ENCODE data around the gene ASPSCR1.

The ASPSCR1 gene

DNA sequence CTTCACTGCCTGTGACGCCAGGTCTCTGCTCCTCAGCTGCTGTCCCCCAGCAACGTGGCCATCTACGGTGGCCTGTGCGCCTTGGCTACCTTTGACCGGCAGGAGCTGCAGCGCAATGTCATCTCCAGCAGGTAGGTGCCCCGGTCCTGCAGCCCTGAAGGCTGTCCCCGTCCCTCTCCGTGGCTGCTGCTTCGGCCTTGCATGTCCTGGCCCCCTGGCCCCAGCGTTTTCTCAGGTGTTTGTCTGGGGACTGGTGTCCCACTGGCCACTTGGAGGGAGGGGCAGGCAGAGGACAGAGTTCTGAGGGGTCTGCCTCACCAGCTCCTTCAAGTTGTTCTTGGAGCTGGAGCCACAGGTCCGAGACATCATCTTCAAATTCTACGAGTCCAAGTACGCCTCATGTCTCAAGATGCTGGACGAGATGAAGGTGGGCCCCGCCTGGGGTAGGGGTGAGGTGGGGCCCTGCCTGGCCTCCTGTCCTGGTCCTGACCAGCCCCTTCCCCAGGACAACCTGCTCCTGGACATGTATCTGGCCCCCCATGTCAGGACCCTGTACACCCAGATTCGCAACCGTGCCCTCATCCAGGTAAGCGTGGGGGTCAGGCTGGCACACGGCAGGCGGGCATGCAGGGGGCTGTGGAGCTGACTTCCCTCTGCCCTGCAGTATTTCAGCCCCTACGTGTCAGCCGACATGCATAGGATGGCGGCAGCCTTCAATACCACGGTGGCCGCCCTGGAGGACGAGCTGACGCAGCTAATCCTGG lies 78.7 kb downstream of the ASPSCR1 start:
- DNase-seq (ENCODE audit: low read depth): no peak

DNA sequence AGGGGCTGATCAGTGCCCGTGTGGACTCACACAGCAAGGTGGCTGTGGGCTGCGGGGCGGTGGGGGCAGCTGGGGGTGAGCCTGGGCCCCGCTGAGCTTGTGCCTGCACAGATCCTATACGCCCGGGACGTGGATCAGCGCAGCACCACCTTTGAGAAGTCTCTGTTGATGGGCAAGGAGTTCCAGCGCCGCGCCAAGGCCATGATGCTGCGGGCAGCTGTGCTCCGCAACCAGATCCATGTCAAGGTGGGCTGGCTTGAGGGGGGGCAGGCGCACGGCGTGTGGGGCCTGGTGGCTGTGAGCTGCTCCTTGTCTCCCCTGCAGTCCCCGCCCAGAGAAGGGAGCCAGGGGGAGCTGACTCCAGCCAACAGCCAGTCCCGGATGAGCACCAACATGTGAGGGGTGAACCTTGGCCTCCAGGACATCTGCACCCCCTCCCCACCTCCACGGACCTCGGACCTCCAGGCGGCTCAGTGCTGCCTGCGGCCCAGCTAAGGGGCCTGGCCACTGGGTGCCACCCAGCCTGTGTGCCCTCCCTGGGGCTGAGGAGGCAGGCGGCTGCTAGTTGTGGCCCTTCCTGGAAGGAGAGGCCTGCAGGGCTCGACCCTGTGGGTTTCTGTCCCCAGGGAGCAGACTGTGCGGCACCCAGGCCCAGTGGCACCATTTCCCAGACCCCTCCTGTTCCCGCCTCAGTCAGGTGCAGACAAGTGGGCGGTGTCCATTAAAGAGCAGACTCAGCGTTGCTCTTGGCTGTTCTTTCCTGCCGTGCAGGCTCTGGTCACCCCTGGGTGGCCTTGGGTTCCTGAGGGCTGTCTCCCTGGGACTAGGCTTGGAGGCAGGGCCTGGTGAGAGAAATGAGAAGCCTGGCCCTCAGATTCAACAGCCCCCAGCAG lies 79.5 kb downstream of the ASPSCR1 start:
- no peak for DNase-seq (ENCODE audit: low read depth)

DNA sequence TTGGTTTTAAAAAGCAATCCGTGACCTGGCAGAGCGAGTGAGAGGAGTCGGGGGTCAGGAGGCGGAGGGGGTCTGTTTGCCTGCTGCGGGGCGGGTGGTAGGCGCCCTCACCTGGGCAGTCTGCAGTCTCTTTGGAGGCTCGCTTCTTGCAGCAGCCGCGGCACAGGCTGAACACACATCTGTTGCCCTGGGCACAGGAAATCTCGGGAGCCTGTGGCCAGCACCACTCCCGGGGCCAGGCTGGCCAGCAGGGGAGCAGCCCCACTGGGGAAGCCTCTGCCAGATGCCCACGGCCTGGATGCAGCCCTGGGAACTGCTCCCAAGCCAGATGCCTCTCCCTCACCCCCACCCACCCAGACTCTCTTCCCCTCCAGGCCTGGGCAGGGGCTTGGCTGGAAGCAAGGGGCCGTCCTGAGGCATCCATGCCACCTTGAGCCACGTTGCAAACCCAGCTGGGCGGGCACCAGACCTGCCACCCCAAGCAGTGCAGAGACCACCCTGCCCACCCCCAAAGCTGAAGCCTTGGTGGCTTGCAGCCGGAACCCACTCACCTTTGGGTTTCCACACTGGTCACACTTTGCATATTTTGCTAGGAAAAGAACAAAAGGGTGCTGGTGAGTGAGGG lies 80.9 kb downstream of the ASPSCR1 start:
- no peak for DNase-seq (ENCODE audit: low read depth)

DNA sequence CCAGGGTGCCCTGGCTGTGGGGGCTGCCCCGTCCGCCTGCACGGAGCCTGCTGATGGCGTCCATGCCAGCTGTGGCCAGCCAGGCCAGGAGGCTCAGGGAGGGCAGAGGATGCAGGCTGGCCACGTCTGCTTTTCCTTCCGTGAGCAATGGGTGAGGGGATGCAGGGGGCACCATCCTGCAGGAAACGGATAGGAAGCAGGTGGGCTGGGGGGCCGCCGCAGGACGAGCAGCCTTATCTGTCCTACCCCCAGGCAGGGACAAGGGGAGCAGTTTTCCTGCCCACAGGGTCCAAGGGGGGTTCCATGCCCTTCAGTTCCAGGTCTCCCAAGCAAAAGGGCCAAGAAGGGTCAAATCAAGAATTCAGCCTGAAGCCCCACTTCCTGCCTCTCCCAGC lies 81.4 kb downstream of the ASPSCR1 start:
- DNase-seq (ENCODE audit: low read depth): no peak

DNA sequence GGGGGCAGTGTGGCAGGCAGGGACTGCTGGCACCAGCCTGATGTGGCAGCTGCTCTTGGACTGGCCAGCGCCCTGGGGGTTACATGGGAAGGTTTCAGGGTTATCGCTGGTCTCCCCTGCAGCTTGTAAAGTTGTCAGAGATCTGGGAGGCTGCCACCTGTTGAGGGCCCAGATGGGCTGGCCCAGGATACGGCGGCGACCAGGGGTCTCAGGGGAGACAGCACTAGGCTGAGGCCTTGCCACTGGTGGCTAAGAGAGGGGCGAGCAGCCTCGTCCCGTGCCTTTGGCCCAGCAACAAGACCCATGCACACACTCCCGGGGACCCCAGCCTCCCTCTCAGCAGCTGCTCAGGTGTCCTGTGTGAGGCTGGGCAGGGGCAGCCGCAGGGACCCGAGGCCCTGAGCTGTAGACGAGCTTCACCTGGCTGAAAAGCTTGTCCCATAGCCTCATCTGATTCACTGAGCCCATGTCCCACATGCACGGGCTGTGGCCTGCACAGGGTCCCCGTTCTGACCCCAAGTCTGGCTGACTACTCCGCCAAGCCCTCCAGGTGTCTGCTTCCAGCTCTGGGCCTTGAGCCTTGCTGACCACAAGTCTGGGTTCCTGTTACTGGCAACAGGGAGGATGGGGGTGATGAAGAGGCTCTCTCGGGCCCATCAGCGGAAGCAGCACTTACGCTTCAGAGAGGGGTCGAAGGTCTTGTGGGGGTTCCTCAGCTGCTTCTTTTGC lies 82.0 kb downstream of the ASPSCR1 start:
- no peak for DNase-seq (ENCODE audit: low read depth)

DNA sequence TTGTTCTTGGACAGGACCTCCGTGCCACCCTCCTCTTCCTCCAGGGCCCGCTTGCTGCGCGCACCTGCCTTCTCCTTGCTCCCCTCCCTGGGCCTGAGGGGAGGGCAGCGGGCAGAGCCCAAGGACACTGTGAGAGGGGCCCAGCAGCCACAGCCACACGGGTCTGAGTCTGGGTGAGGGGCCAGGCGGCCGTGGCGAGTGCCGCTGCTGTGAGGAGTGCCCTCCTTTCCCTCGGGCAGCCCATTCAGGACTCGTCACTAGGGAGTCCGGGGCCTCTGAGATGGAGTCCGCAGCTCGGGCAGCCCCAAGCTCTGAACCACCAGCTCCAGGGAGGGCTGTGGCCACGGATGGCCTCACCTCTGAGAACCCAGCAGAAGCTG lies 82.6 kb downstream of the ASPSCR1 start:
- no peak for DNase-seq (ENCODE audit: low read depth)

DNA sequence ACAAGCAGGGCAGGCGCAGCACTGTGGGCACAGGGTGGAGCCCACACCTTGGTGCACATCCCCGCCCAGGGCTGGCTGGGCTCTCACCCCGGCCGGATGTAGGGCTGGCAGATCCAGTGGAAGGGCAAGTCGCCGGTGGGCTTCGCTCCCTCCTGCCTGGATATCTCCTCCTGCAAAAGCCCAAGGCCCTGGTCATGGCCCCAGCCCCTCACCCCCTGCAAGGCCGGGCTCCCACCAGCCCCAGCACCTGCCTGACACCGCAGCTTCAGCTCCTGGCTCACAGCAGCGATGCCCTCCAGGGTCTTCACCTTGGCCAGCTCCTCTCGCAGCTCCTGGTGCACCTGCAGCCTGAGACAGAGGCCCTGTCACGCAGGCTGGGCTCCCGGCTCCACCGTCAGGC lies 83.2 kb downstream of the ASPSCR1 start:
- DNase-seq (ENCODE audit: low read depth): no peak

DNA sequence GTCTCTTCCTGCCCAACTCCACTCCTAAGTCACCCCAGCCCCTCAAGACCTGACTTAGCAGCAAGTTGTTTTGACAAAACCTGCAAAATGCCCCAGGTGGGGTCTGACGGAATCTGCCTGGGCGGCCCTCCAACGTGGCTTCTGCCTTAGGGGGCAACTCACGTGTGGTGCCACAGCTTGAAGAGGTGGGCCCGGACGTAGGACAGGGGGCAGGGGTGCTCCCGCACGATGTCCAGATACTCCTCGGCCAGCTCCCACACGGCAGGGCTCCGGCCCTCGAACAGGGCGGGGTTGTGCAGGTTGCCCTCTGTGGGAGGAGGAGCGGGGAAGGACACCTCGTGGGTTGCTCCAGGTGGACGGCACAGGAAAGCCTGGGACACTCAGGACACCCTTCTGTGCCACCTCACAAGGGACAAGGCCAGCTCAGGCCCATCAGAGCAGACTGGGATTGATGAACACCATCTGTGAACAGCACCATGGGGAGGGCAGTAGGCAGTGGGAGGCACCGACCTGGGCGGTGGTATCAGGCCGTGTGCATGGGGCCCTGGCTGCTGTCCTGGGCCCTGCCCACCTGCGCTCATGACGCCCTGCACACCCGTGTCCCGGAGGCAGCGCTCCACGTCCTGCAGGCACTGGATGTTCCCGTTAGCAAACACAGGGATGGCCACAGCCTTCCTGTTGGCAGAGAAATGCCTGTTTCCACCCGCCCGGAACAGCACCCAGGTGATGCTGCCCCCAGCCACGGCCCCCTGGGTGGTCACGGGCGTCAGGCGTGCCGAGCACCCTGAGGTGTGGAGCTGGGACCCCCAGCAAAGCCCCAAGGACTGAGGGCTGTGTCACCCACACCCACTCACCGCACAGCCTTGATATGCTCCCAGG lies 83.9 kb downstream of the ASPSCR1 start:
- DNase-seq (ENCODE audit: low read depth): no peak

DNA sequence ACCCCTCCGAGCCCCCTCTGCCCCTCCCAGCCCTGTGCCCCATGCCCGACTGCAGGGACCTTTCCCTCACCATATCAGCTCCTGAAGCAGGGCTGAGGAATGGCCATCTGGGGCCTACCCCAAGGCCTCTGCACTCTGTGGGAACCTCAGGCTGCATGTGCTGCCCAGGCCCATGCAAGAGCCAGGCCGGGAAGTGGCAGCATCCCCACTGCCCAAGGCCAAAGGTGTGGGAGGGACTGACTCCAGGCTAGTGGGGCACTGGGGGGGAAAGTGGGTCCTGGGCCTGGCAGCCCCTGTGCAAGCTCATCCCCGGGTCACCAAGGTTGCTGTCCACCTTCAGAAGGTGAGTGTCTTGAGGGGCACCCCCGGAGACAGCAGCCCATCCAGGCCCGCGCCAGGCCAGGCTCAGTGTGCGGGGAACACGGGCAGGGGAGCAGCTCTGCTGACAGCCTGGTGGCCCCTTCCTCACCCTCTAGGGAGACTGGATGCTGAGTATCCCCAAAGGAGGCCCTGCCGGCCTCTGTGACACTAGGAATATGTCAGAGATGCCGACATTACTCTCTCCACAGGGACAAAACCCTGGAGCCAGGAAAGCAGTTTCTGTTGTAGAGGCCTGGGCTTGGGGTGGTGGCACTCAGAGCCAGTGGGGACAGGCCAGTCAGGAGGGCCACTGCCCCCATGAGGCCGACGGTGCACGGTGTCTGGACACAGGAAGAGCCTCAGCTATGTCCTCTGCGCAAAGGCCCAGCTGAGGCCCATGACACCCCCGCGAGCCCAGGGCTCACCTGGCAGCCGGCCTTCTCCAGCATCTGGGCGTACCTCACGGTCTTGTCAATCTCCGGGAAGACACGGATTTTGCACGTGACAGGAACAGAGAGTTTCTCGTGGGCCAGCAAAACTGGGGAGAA lies 84.9 kb downstream of the ASPSCR1 start:
- DNase-seq (ENCODE audit: low read depth): no peak

DNA sequence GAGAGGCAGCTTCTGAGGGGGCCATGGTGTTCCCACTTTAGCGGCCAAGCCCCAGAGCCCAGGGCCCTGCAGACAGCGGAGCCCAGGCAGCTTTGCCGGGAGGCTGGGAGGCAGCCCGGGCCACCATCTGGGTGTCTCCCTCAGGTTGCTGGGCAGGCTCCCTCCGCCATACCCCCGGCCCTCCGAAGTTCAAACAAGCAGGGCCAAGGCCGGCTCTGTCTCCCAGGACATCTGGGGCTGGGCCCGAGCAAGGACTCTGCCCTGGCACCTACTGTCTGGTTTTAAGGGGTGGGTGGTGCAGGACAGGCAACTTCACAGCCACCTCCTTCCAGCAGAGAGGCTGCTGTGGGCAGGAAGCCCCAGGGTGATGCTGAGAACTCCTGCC lies 85.5 kb downstream of the ASPSCR1 start:
- no peak for DNase-seq (ENCODE audit: low read depth)

DNA sequence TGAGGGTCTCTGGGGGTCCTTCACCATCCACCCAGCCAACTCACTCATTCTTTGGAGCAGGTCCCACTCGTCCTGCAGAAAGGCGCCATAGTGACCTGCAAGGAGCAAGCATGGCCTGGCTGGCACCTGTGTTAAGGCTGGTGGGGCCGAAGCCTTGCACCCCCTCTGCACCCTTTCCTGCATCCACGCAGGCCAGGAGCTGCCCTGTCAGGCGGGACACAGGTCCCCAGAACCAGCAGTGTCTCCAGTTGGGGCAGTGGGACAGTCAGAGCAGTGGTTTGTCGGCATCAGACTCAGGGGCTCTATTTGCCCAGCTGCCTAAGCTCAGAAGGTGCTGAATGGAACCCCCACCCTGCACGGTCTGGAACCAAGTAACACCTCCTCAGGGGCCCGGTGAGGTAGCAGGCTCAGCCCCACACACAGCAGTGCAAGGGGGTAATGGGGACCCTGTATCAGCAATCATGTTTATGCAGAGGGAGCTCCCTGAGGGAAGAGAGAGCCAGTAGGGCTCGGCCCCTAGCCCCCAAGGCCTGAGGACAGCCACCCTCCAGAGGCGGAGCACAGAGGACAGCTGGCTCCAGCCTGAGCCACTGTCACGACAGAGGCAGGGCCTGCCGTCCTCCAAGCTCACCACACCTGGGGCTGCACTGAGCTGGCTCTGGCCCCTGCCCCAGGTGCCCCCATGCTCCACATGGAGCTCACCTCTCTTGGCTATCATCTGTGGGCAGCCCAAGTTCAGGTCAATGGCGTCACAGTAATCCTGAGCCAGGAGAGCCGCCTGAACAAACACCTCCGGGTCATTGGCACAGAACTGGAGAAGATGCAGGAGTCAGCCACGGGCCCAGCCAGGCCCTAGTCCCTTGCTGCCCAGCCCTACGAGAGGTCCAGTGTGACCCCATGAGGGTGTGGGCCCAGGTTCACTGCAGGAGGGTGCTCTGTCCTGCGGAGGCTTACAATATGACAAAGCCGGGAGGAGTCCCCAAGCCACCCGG lies 86.3 kb downstream of the ASPSCR1 start:
- DNase-seq (ENCODE audit: low read depth): no peak

DNA sequence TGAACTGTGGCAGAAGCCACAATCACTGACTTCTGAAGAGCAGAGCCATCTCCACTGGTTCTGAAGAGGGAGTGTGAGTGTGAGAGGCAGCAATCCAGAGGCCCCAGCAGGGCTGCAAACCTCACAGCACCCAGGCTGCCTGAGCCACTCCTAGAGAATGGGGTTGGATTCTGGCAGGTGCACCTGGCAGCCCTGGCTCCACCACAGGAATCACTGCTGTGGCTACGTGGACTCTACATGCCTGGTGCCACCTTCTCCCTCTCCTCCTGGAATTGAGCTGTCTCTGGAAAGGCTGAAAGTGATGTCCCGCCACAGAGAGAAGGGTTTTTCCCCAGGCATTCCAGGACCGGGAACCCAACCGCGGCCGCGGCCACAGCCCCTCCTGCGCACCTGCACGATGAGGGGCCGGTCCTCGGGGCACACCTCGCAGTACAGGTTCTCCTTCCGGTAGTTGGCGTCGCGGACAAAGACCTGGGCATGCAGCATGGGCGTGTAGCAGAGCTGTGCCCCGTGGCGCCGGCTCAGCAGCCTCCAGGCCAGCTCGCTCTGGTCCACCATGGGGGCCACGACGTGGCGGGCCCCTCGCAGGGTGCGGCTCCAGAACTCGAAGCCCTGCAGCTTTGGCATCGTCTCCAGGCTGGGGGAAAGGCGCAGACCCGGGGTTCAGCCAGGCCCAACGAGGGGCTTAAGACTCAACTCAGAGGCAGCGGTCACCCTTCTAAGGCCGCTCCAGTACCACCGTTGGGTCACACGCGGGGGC lies 87.2 kb downstream of the ASPSCR1 start:
- DNase-seq (ENCODE audit: low read depth): no peak

DNA sequence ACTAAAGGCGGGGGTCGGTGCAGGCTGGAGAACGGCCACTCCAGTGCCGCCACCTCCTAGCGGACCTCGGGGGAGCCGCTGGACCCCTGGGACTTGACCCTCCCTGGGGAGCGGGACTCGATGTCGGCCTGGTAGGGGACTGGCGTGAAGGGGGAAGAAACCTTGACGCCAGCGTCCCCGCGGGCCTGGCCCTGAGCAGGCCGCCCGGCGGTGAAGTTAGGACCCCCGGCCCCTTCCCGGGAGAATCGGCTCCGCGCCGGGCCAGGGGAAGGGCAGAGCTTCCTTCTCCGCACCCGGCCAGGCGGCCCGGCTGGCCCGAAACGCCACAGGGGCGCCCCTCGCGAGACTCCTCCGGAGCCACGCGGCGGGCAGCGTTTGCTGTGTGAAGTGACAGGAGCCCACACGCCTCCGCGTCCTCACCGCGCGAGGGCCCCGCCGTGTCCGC lies 87.8 kb downstream of the ASPSCR1 start:
- peak; percentile 29 for DNase-seq (ENCODE audit: low read depth)

DNA sequence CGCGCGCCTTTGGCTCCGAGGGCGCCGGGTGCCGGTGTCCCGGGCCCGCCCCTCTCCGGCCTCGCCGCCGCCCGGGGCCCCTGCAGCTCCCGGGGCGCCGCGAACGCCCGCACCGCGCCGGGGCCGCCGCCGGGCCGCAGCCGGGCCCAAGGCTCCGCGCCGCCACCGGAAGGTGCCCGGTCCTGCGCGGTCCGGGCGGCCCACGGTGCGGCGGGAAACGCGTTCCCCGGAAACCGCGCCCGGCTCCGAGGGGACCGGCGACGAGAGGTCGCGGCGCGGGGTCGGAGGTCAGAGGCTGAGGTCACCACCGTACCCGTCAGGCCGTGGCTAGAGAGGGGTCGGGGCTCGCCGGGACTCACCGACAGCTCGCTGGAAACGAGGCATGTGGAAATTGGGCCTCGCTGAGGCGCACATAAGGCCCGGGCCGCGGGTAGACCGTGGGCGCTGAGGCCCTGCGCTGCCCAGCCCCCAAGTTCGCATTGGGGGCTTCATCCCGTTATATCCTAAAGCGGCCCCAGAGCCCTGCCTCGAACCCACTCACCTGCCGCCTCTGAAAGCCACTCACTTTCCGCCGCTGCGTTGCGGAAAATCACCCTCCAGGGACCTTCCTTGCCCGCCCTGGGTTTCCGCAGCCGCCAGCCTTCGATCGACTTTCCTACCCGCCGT lies 88.3 kb downstream of the ASPSCR1 start, which contains the start of gene DUS1L:
TSS of gene DUS1L (minus strand) at position 167 of the 666 bp plus-strand sequence. CDS start 745 bp downstream, outside the sequence.
- DNase-seq (ENCODE audit: low read depth): peak; percentile 34

All from CMK (cell line).